HG03280 (cell line): ENCODE measurements around the gene STPG2.

Experiments
- ATAC-seq: cut with Tn5 transposase; IDR thresholded peaks from one replicate; pipeline ENCODE4 v1.9.1; 2021; ENCODE audit warnings: mild to moderate bottlenecking, moderate library complexity; ENCODE audit not compliant: unreplicated experiment

Gene STPG2

GRCh38 chr4:97845758-97846157, 297.5 kb downstream of the STPG2 start:
- ATAC-seq: no peak

DNA sequence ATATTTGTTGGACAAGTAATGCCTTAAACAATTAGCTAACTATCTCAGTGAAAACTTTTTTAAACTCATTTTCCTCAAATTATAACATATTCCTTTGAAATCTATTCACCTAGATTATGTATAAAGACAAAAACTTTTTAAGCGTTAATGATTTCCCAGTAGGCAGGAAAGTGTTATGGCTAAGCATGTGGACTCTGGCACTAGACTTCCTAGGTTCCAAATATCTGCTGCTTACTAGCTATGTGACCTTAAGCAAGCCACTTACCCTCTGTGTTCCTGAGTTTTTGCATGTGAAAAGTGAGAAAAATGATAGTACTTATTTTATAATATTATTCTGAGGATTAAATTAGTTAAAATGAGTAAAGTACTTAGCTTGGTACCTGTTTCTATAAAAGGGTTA, 301.8 kb downstream of the STPG2 start:
- ATAC-seq: no peak

DNA sequence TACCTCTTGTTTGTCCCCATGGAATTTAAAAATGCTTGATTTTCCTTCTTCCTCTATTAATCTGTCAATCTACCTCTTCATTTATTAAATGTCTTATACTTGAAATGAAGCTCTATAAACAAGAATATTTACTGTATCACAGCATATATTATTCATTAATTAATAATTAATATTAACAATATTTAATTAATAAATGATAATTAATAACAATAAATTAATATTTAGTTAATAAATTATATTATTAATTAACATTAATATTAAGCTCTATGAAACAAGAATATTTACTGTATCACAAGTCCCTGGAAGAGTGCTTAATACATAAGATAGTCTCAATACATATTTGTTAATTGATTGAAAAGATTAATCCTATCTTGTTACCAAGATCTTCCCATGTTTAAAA, 306.6 kb downstream of the STPG2 start:
- no peak for ATAC-seq

GRCh38 chr4:97828646-97829045, 314.6 kb downstream of the STPG2 start:
- ATAC-seq: no peak

DNA sequence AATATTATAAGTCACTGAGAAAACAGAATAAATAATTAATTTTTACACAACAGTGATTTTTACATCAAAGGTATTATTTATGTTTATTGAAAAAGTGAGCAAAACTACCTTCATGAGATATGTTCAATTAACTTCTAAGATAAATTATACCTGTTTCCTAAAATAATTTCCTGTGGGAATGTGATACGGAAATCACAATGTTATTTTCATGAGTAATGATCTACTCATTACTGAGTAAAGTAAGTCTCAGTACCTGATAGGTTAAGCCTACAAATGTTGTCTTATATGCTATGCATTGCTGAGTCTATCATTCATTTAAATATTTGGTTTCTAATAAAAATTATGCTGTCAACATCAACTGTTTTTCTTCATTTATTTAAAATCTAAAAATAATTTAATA, 324.0 kb downstream of the STPG2 start:
- no peak for ATAC-seq

DNA sequence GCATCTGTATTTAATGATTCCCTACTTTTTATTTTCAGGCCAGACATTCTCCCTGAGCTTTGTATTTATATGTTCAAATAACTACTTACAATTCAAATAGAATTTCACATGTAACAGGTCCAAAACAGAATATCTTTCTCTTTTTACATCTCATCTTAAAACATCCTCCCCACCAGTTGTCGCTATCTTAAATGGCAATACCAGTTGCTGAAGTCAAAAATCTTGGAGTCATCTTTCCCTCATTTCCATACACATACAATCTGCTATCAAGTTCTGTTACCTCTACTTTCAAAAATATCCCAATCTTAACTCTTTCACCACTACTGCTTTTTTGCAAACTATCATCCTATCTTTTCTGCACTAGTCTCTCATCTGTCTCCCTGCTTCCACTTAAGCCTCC, 330.5 kb downstream of the STPG2 start:
- no peak for ATAC-seq

GRCh38 chr4:97786306-97786920, 356.9 kb downstream of the STPG2 start:
- ATAC-seq: no peak

GRCh38 chr4:97778174-97778573, 365.1 kb downstream of the STPG2 start:
- no peak for ATAC-seq

DNA sequence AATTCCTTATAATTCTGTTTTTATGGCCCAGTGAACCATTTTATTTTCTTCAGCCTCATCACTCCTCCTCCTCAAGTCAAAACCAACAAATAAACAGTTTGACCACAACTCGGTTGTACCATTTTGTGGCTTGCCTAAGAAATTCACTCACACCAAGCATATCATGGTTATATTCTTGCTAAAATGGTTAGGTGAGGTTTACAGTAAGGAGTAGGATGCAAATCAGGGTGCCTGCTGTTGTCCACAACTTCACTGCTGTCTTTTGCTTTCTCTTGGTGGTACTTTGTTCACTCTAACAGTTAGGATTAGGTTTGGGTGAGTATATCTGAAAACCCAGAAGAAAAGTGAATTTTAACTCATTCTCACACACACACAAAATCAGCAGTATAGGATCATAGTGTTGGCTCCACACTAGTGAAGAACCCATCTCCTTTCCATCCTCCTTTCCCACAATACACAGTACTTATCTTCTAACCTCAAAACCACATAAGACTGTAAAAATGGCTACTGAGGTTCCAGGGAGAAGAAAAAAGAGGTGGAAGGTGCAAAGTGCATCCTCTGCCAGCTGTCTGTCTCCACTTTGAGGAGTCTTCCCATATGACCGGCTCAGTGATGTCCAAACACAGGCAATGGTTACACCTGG, 368.8 kb downstream of the STPG2 start:
- ATAC-seq: no peak

DNA sequence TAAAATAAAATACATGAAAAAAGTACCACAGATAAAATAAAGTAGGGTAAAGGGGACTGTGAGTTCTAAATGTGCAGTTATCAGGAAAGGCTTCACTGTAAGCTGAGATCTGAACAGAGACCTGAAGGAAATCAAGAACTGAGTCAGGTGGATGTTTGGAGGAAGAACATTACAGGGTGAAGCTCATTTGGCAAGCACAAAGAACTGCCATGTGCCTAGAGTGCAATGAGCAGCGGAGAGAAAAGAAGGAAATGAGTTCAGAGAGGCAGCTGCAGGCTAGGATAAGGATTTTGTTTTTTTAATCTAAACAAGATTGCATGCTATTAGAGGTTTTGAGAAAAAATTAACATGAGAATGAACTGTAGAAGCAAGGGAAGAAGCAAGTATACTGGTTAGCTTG, 373.1 kb downstream of the STPG2 start:
- ATAC-seq: no peak

DNA sequence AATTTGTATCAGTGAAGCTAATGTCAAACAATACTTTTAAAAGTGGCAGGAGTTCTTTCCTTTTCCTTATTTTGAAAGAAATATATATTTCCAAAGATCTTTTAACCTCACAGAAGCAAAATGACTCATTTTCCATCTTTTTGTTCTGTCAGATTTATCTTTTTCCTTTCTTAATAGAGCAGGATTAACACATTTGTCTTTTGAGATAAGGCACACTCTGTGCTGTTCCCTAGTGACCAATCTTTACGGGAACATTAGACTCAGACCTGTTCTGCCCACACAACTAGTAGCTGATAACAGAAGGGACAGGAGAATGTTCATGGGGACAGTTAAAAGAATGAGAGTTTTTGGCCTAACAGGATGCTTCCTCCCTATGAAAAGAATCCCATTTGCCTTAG, 381.2 kb downstream of the STPG2 start:
- ATAC-seq: no peak

- no peak for ATAC-seq
Observed at GRCh38 chr4:97761445-97762114, 381.7 kb downstream of the STPG2 start.

GRCh38 chr4:97759785-97760184, 383.5 kb downstream of the STPG2 start:
- ATAC-seq: no peak

DNA sequence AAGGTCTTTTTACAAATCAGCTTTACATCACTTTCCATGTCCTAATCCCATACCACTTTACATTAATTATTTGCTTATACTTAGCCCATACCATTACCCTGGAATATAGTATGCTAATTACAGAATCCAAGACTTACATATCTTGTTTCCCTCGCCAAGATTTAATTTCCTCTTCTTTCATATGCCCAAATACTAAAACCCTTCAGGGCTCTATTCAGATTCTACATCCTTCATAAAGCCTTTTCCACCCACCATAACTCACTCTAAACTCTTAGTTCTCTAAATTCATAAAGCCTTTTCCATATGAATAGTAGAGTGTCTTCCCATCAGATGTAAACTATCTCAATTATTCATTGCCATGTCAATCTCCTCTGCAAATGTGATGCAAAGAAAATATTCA, 390.7 kb downstream of the STPG2 start:
- no peak for ATAC-seq

DNA sequence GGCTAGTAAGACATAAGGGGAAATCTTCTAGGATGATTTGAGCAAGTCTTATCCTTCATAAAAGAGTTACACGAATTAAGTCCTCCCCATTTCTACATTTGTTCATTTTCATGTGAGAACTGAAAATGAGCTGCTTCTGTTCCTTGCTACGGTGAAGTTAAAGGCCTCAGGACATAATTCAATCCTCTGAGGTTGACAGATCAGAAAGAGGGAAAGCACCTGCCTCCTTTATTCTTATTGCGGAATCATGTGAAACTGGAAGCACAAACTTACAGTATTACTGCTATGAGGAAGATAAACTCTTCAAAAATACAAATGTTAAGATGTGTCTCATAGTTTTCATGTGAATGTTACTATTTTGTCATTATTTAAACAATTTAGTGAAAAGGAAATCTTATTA, 395.3 kb downstream of the STPG2 start:
- ATAC-seq: no peak

DNA sequence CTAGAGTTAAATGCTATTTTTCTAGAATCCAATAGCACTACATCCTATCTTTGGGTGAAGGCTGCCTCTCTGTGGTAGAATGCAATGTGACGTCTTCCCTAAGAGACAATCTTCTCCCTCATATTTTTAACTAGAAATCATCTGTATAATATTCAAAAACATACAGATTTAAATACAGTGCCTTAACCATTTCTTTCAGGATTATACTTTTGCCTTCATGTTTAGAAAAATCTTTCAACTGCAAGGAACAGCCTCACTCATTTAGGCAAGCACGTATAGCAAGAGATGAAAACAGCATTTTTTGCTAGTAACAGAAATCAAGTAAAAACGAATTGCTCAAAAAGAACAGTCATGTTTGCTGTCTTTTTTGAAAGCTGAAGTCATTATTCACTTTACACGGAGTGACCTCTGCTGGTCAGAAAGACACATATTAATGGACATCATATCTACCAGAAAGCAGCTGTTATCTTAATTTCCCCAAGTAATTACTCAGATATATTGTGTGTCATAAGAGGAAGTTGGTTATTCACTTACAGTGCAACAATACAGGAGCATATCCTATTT, 422.3 kb downstream of the STPG2 start:
- no peak for ATAC-seq

- ATAC-seq: no peak
Observed at GRCh38 chr4:97691111-97691605, 452.1 kb downstream of the STPG2 start.

DNA sequence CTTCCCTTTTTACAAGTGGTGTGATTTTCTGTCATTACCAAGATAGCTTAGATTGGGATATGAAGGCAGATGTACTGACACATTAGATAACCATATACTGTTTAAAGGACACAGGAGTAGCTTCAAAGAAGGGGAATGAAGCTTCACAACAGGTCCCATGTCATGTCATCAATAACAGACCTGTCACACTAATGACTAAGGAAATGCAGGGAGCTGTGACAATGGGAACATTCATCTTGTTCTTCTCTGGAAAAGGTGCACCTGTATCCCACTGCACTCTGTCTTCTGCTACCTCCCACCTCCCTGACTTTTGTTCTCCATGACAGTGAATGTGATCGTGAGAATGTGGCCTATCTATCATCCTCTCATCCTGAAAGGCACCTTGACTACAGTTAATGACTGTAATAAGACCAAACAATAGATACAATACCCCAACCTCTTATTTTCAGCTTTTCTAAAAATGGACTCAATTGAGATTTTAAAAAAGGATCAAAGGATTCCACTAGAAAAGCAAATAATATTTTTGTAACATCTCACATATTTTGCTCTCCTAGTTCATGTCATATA, 472.5 kb downstream of the STPG2 start:
- no peak for ATAC-seq

- no peak for ATAC-seq
Observed at GRCh38 chr4:97665553-97665952, 477.7 kb downstream of the STPG2 start.

- no peak for ATAC-seq
Observed at GRCh38 chr4:97664741-97665140, 478.5 kb downstream of the STPG2 start.

DNA sequence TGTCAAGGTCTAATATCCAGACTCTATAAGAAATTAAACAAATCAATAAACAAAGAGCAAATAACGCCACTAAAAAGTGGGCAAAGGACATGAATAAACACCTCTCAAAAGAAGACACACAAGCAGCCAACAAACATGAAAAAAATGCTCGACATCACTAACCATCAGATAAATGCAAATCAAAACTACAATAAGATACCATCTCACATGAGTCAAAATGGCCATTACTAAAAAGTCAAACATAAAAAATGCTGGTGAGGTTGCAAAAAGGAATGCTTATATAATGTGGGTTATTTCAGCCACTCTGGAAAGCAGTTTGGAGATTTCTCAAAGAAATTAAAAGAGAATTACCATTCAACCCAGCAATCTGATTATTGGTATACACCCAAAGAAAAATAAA, 481.1 kb downstream of the STPG2 start:
- no peak for ATAC-seq
